A549 (cell line): ENCODE data around the gene LPO. TPM values are rescaled to one million over a fixed set of nuclear protein-coding genes. Genes with fewer than 3 reads are reported as not detected.

ENCODE experiments used
- ATAC-seq, 2 experiments: fragments of 200-7000 bp in 1 of 2; fragments of >200 bp in 1 of 2; cut with Nextera tagmentation in 1 of 2; cut with Tn5 transposase in 1 of 2; 3 replicates each; pipeline versions ENCODE4 v1.8.0 to v1.9.1; 2018 to 2020; ENCODE audit warnings: mild to moderate bottlenecking in 1 of 2, moderate library complexity in 1 of 2
- CTCF ChIA-PET: fragments of 300-600 bp; sonication (Branson Sonifier 250); formaldehyde crosslinking; extraction: SDS; loops from one replicate; lab custom pipeline; 2021; ENCODE audit warnings: antibody characterized with exemption, inconsistent platforms; lab: Yijun Ruan, JAX
- POLR2A ChIA-PET: fragments of 350-600 bp; formaldehyde crosslinking; extraction: SDS; loops from one replicate; lab custom pipeline; 2021; ENCODE audit warnings: antibody characterized with exemption, inconsistent platforms; lab: Yijun Ruan, JAX
- DNase-seq, 2 experiments: peaks; one replicate each; pipeline versions ENCODE4 v3.0.0 to v3.0.0-alpha.2; 2011 to 2016; ENCODE audit warnings: low read depth in 1 of 2, low spot score in 1 of 2
- FAIRE-seq: peaks from 2 replicates; lab custom pipeline; 2011; peaks lifted over from hg19 to GRCh38; lab: Jason Lieb, UNC
- H3K27ac ChIP-seq, 2 experiments: fragments of >200 bp; sonication (Bioruptor Twin); formaldehyde crosslinking; 3 replicates each; pipeline ENCODE4 v1.5.1; 2016 to 2017
- H3K4me1 ChIP-seq: fragments of >200 bp; sonication (Bioruptor Twin); formaldehyde crosslinking; 3 replicates; pipeline ENCODE4 v1.6.1; 2016
- H3K4me2 ChIP-seq: fragments of >200 bp; sonication (Bioruptor Twin); formaldehyde crosslinking; 3 replicates; pipeline ENCODE4 v1.6.1; 2016
- H3K4me3 ChIP-seq: fragments of >200 bp; sonication (Bioruptor Twin); formaldehyde crosslinking; 3 replicates; pipeline ENCODE4 v1.5.1; 2016
- H3K9me3 ChIP-seq: fragments of >200 bp; sonication (Bioruptor Twin); formaldehyde crosslinking; 3 replicates; pipeline ENCODE4 v1.6.1; 2016
- CBX2 ChIP-seq: fragments of 200-600 bp; sonication (generic); IDR thresholded peaks from 2 replicates; pipeline ENCODE4 v1.6.1; 2016; ENCODE audit warnings: low read depth, mild to moderate bottlenecking, borderline replicate concordance
- CHD4 ChIP-seq: fragments of 200-600 bp; sonication (generic); IDR thresholded peaks from 2 replicates; pipeline ENCODE4 v1.6.1; 2016; ENCODE audit warnings: antibody characterized with exemption, mild to moderate bottlenecking, borderline replicate concordance
- EHF ChIP-seq: fragments of 250-450 bp; sonication (Bioruptor Pico); IDR thresholded peaks from 2 replicates; pipeline ENCODE4 v1.5.0; 2020; ENCODE audit warnings: mild to moderate bottlenecking
- EHMT2 ChIP-seq: fragments of 200-600 bp; sonication (generic); IDR thresholded peaks from 2 replicates; pipeline ENCODE4 v1.6.1; 2016; ENCODE audit warnings: antibody characterized with exemption, low read depth, mild to moderate bottlenecking, moderate library complexity
- FOSB ChIP-seq: fragments of 250-450 bp; sonication (Bioruptor Pico); IDR thresholded peaks from 2 replicates; pipeline ENCODE4 v1.5.0; 2020; ENCODE audit warnings: mild to moderate bottlenecking, moderate library complexity
- FOSL2 ChIP-seq, 2 experiments: fragments of 450-650 bp in 1 of 2; fragments of >200 bp in 1 of 2; sonication (Bioruptor Twin) in 1 of 2; formaldehyde crosslinking; IDR thresholded peaks; 2 replicates each; pipeline versions ENCODE4 v1.5.0 to v1.6.1; 2016 to 2020; ENCODE audit warnings: mild to moderate bottlenecking in 1 of 2, moderate library complexity in 1 of 2
- FOXS1 ChIP-seq: fragments of 250-450 bp; sonication (Bioruptor Pico); IDR thresholded peaks from 2 replicates; pipeline ENCODE4 v1.5.0; 2020; ENCODE audit warnings: mild to moderate bottlenecking, moderate library complexity
- HDAC2 ChIP-seq: fragments of 200-600 bp; sonication (generic); IDR thresholded peaks from 2 replicates; pipeline ENCODE4 v1.6.1; 2016
- KDM1A ChIP-seq: fragments of 200-600 bp; sonication (generic); IDR thresholded peaks from 2 replicates; pipeline ENCODE4 v1.6.1; 2016; ENCODE audit warnings: low read depth, mild to moderate bottlenecking
- MAFK ChIP-seq: fragments of 450-650 bp; IDR thresholded peaks from 2 replicates; pipeline ENCODE4 v1.6.1; 2014; ENCODE audit not compliant: partially characterized antibody
- MAZ ChIP-seq: fragments of 150-350 bp; IDR thresholded peaks from 2 replicates; pipeline ENCODE4 v1.6.1; 2014; ENCODE audit warnings: antibody characterized with exemption, low read depth, low read length, borderline replicate concordance
- PHF8 ChIP-seq: fragments of 200-600 bp; sonication (generic); IDR thresholded peaks from 2 replicates; pipeline ENCODE4 v1.6.1; 2016; ENCODE audit warnings: low read depth, mild to moderate bottlenecking, antibody characterized with exemption, moderate library complexity, borderline replicate concordance
- POLR2A ChIP-seq: IDR thresholded peaks from 2 replicates; pipeline ENCODE4 v1.6.1; 2012; ENCODE audit warnings: mild to moderate bottlenecking, low read length
- RNF2 ChIP-seq: fragments of 200-600 bp; sonication (generic); IDR thresholded peaks from 2 replicates; pipeline ENCODE4 v1.6.1; 2016; ENCODE audit warnings: low read depth, mild to moderate bottlenecking, antibody characterized with exemption, moderate library complexity, borderline replicate concordance
- TP53 ChIP-seq: fragments of 250-450 bp; sonication (Bioruptor Pico); IDR thresholded peaks from 2 replicates; pipeline ENCODE4 v1.5.0; 2021; ENCODE audit warnings: mild to moderate bottlenecking, moderate library complexity
- ZFP36 ChIP-seq: fragments of 450-650 bp; IDR thresholded peaks from 2 replicates; pipeline ENCODE4 v1.6.1; 2014; ENCODE audit warnings: borderline replicate concordance; ENCODE audit not compliant: partially characterized antibody
- WGBS: methylation state at CpG from one replicate; pipeline ENCODE4 v1.1.6; 2017; ENCODE audit errors: missing lambda C conversion rate; 5-methylcytosine and 5-hydroxymethylcytosine counted together
- polyA plus RNA-seq, 4 experiments: library from polyadenylated mRNA; depleted of rRNA in 3 of 4; stranded (reverse); fragments of >200 nt; fragmentation: RNase III in 1 of 4; extraction: RNeasy Plus Mini Kit Qiagen cat#74134 plus additional on column Dnase treatment in 1 of 4; gene quantifications; 2 replicates in 3 of 4; 3 replicates in 1 of 4; pipeline ENCODE4 v1.2.3, GENCODE V29; 2011 to 2017
- TF ChIP-seq, protein P1 (sequence below): IDR thresholded peaks from 2 replicates; pipeline ENCODE4 v1.6.1; 2012
- TF ChIP-seq, protein P2 (sequence below): fragments of >200 bp; sonication (Bioruptor Twin); formaldehyde crosslinking; IDR thresholded peaks from 2 replicates; pipeline ENCODE4 v1.6.1; 2016

Gene LPO
- polyA plus RNA-seq, 2 of the 4 experiments (the other 2 are of a cell fraction): not detected

DNA sequence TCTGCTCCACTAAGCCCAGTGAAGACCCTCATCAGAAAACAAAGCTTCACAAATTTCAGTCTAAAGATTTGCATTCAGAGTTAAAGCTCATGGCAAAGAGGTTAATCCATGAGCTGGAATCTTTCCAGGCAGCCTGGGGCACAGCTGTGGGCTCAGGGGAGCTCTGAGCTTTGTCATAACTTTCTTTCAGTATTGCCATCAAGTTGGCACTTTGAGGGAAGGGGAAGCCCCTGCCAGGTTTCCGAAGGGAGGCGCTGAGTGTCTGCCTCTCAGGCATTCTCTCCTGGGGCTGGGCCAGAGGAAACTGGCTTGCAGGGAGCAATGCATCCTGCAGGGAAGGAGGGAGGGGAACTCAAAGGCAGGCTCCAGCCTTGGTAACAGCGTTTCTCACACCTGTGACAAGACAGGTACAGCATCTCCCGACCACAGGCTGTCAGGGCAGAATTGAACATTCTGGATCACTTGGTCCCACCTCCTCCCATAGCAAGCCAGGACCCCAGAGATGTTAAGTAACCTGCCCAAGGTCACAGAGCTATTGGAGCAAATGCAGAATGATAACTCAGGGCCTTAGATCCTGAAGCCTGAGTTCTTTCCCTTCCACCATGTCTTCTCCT lies 3.9 kb downstream of the LPO start:
- no peaks in the 10 kb centered on the region for H3K4me1 ChIP-seq
- ATAC-seq: no peak
- no peak overlapping the region for H3K27ac ChIP-seq
- ChIA-PET POLR2A (no interaction called here), CTCF (interaction anchor here (0.8 to 2.4 kb wide), 7 partner anchors 8 to 206 kb away, joined by 3 to 11 read pairs (median 3); partner anchors contain the start of gene RNF43)
- TF ChIP-seq RNF2 (no peak), CBX2 (no peak), PHF8 (no peak), FOSL2 (IDR thresholded peaks at IDR 0.05) (no peak), FOSL2 (CRISPR knock-in tag; IDR thresholded peaks at IDR 0.05) (no peak), ZFP36 (no peak), FOXS1 (CRISPR knock-in tag) (no peak), TP53 (CRISPR knock-in tag) (no peak), MAFK (no peak)
- no peak overlapping the region for H3K4me2 ChIP-seq
- no peak overlapping the region for H3K4me3 ChIP-seq
- no peaks in the 10 kb centered on the region for H3K9me3 ChIP-seq
- WGBS: 0% methylated on average over 4 of the region's 4 CpGs
- DNase-seq: no peak
- no peak for FAIRE-seq

DNA sequence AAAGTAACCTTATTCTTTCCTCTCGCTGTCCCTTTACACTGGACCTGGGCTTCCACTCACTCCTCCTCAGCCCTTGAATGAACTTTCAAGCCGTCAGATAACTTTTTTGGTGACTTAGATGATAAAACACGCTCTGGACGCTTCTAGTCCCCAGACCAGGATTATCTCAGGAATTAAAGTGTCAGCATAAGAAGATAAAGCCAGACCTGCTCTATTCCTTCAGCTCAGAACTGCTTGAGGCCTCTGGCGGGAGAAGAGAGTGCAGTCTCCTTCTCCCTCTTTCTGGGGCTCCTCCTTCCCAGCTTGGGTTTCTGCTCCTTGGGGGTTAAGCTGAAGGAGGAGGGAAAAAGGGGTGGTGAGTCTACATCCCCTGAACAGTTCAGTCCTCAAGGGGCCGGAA lies 6.6 kb downstream of the LPO start:
- no peak overlapping the region for H3K27ac ChIP-seq
- no peak for DNase-seq
- no peak for ATAC-seq
- H3K4me1 ChIP-seq: peaks cover 8% of the 10 kb centered on the region
- no peak for TF ChIP-seq FOSB (CRISPR knock-in tag)
- TF ChIP-seq, all 56 proteins: peak for 0
- H3K9me3 ChIP-seq: no peaks in the 10 kb centered on the region
- no peak overlapping the region for H3K4me2 ChIP-seq
- no peak overlapping the region for H3K4me3 ChIP-seq
- FAIRE-seq: no peak
- CTCF ChIA-PET: no interaction called here
- WGBS: 30% methylated on average over 6 of the region's 6 CpGs
- POLR2A ChIA-PET: no interaction called here

DNA sequence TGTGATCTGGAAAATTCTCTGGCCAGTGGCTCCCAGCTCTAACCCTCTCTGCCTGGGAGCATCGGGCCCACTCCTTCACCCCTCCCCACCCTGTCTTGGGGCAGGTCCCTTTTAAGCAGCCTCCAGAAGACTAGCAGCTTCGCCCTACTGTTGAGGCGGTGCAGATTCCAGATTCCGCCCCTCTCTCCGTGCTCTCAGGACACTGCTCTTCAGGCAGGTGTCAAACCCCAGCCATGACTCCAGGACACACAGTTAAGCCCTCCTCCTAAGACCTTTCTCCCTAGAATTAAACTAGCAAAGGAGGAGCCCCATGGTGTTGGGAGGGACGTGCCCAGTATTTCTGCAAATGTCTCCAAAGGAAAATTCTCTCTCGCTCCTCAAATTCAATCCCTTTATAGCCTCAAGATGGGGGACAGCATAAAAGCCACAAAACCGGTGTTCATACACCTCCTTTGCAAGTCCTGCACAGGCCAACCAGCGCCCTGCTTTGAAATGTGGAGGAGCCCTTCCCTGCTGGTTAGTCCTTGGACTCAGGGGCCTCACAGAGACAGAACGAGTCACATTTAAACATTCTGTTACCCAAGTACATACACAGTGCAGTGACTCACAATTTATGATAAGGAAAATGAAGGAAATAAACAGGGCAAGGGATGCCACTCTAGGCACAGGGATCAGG lies 7.2 kb downstream of the LPO start:
- H3K27ac ChIP-seq: no peak overlapping the region
- H3K4me2 ChIP-seq: no peak overlapping the region
- 44% methylated on average over 10 of the region's 10 CpGs for WGBS
- DNase-seq (no peak), FAIRE-seq (no peak), ATAC-seq (no peak)
- H3K4me3 ChIP-seq: no peak overlapping the region
- CTCF ChIA-PET: interaction anchor here (1.1 kb wide), 1 partner anchor 201 kb away, joined by 3 read pairs; no protein-coding TSS in a partner anchor
- TF ChIP-seq HDAC2 (no peak), CHD4 (no peak), EHMT2 (no peak), CBX2 (no peak), MAFK (no peak), POLR2A (no peak), EHF (CRISPR knock-in tag) (no peak), RNF2 (no peak), KDM1A (no peak), MAZ (no peak)
- TF ChIP-seq, protein P1, sequence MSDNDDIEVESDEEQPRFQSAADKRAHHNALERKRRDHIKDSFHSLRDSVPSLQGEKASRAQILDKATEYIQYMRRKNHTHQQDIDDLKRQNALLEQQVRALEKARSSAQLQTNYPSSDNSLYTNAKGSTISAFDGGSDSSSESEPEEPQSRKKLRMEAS: no peak
- TF ChIP-seq, protein P2, sequence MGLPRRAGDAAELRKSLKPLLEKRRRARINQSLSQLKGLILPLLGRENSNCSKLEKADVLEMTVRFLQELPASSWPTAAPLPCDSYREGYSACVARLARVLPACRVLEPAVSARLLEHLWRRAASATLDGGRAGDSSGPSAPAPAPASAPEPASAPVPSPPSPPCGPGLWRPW: no peak
- POLR2A ChIA-PET: no interaction called here
- H3K9me3 ChIP-seq: 0 out of 3 replicates have a peak, but pooled peaks cover 4% of the 10 kb centered on the region
- peaks cover 8% of the 10 kb centered on the region for H3K4me1 ChIP-seq
